Stimulated activated CD4-positive, alpha-beta T cell treated with anti-CD3 and anti-CD28 coated beads, TNF-alpha, amount 100 ng/mL, for 1 hour (primary cell): ENCODE results near the gene CDKL4.
"Not testable (repeated sequence)": the region's sequence is repeated elsewhere in the genome, so short reads cannot be mapped to it uniquely, and the experiment has no call there.

Experiments
- DNase-seq, 3 donors: peaks; one replicate each; pipeline ENCODE4 v3.0.0-alpha.2; 2020; ENCODE audit warnings: low read depth in 3 of 3, low spot score in 1 of 3

Gene CDKL4

GRCh38 chr2:39179974-39180960 is 63.5 kb downstream of the CDKL4 start:
- no peak for DNase-seq

GRCh38 chr2:39178756-39179155 is 65.0 kb downstream of the CDKL4 start:
- no peak for DNase-seq

GRCh38 chr2:39176997-39177396 is 66.8 kb downstream of the CDKL4 start:
- no peak for DNase-seq

- DNase-seq, result no peak
These were observed 68.6 kb downstream of the CDKL4 start for GRCh38 chr2:39175026-39175812.

DNA sequence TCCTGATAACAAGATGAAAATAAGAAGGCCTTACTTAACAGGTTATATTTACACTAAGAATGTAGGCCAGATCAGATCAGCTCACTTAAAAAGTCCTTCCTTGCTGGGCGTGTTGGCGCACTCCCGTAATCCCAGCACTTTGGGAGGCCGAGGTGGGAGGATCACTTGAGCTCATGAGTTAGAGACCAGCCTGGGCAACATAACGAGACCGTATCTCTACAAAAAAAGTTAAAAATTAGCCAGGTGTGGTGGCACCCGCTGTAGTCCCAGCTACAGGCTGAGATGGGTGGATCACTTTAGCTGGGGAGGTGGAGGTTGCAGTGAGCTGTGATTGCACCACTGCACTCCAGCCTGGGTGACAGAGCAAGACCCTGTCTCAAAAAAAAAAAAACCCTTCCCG is 69.7 kb downstream of the CDKL4 start:
- no peak for DNase-seq

DNA sequence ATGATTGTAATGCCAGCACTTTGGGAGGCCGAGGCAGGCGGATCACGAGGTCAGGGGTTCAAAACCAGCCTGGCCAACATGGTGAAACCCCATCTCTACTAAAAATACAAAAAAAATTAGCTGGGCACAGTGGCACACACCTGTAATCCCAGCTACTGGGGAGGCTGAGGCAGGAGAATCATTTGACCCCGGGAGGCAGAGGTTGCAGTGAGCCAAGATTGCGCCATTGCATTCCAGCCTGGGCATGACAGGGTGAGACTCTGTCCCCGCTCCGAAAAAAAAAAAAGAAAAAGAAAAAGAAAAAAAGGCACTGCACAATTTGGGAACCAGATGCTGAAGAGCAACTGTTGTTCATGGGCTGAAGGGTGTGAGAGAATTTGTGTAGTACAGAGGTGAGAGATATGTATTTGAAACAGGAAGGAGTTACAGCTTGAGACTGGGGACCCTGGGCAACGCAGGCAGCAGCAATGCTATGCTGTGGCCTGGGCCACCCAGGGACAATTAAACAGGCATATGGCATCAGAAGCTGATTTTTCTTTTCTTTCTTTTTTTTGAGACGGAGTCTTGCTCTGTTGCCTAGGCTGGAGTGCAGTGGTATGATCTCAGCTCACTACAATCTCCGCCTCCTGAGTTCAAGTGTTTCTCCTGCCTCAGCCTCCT is 71.6 kb downstream of the CDKL4 start:
- DNase-seq, result not testable (repeated sequence)

- no peak for DNase-seq
These were observed 72.1 kb downstream of the CDKL4 start for GRCh38 chr2:39171621-39172020.

DNA sequence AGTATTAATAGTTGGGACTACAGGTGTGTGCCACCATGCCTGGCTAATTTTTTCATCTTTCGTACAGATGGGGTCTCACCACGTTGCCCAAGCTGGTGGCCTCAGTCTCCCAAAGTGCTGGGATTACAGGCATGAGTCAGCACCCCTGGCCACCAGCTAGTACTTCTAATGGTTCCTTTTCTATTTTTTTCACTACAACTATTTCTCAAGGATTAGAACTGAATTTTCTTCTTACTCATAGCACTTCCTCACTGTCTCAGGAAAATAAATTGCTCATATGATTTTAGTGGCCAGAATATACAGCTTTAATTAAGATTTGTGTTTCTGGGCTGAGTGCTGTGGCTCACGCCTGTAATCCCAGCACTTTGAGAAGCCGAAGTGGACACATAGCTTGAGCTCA is 79.7 kb downstream of the CDKL4 start:
- no peak for DNase-seq

- DNase-seq, result no peak
These were observed 82.8 kb downstream of the CDKL4 start for GRCh38 chr2:39160982-39161381.

DNA sequence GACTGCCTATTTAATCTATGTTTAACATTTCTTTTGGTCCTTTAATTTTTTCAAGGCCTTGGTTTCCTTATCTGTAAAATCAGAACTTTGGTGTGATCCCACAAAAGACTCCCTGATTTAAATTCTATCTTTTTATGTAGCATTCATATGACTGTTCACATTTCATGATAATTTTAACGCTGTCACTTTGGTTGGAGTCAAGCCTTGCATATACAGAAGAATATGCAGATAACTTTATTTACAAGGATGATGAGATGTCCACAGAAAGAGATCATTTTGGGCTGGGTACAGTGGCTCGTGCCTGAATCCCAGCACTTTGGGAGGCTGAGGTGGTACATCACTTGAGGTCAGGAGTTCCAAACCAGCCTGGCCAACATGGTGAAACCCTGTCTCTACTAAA is 84.5 kb downstream of the CDKL4 start:
- DNase-seq, result no peak

DNA sequence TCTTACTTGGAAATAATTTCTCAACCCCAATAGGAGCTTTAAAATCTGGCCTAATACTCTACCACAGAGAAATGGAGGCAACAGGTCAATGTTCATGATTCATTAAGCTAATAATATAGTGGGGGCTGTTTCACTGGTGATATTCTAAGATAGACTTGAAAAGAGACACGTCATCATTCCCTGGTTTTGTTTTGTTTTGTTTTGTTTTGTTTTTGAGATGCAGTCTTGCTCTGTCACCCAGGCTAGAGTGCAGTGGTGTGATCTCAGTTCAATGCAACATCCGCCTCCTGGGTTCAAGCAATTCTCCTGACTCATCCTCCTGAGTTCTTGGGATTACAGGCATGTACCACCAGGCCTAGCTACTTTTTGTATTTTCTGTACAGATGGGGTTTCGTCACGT is 85.4 kb downstream of the CDKL4 start:
- DNase-seq, result no peak

GRCh38 chr2:39156846-39157245 is 86.9 kb downstream of the CDKL4 start:
- DNase-seq, result no peak

DNA sequence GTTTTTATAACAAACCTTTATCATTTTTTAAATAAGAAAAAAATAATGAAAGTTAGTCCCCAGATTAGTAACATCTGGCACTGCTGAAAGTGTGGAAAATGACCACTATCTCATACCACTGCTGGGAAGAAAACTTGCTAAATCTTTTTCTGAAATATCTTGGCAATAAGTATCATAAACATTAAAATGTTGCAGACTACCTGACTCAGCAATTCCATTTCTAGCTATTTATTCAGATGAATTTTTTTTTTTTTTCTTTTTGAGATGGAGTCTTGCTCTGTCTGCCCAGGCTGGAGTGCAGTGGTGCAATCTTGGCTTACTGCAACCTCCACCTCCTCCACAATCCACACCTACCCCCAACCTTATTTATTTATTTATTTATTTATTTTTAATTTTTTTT is 87.7 kb downstream of the CDKL4 start:
- DNase-seq, result no peak

DNA sequence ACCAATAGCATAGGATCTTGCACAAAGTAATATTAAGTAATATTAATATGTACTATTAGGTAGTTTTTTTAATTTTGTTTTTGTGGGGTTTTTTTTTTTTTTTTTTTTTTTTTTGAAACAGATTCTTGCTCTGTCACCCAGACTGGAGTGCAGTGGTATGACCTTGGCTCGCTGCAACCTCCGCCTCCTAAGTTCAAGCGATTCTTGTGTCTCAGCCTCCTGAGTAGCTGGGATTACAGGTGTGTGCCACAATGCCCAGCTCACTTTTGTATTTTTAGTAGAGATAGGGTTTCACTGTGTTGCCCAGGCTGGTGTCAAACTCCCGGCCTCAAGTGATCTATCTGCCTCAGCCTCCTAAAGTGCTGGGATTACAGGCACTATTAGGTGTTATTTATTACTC is 88.2 kb downstream of the CDKL4 start:
- DNase-seq, result not testable (repeated sequence)

GRCh38 chr2:39154944-39155343 is 88.8 kb downstream of the CDKL4 start:
- no peak for DNase-seq

GRCh38 chr2:39153312-39153711 is 90.5 kb downstream of the CDKL4 start:
- no peak for DNase-seq

DNA sequence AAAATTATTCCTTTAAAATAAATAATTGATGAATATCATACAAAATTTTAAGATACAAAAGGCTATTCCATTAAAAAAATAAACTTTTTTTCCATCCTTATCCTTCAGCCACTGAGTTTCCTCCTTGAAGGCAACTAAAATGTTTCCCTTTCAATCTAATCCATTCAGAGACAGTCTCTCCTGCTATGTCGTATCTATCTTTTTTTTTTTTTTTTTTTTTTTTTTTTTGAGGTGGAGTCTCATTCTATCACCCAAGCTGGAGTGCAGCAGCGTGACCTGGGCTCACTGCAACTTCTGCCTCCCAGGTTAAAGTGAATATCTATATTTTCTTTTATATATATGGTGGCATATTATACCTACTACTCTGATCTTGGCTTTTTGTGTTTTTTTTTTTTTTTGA is 91.3 kb downstream of the CDKL4 start:
- no peak for DNase-seq

- DNase-seq, result no peak
These were observed 92.8 kb downstream of the CDKL4 start for GRCh38 chr2:39150890-39151497.

- no peak for DNase-seq
These were observed 93.6 kb downstream of the CDKL4 start for GRCh38 chr2:39150102-39150562.

- DNase-seq, result no peak
These were observed 97.1 kb downstream of the CDKL4 start for GRCh38 chr2:39146630-39147029.

DNA sequence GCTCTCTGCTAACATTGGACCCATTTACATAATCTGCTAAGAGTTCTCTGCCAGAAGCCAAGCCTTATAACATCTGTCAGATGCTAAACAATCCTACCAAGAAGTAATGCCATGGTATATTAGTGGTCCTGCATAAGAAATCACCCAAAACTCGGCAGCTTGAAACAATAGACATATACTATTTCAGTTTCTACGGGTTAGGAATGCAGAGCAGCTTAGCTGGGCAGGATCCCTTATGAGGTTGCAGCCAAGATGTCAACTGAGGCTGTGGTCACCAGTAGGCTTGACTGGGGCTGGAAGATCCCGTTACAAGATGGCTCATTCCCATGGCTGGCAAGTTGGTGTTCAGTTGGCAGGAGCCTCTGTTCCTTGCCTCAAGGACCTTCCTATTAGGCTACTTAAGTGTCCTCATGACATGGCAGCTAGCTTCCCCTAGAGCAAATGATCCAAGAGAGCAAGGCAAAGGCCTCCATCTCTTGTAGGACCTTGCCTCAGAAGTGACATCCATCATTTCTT is 97.8 kb downstream of the CDKL4 start:
- no peak for DNase-seq
